HCT116 (cell line): ENCODE measurements around the gene SACM1L. TPM values are rescaled to one million over a fixed set of nuclear protein-coding genes. Genes with fewer than 3 reads are reported as not detected.

Experiments
- ATAC-seq: fragments of 200-7000 bp; cut with Tn5 transposase; 2 replicates; pipeline ENCODE4 v1.9.1; 2020; ENCODE audit warnings: mild to moderate bottlenecking, moderate library complexity
- BruUV-seq: library from RNA; stranded (reverse); fragments of 400-500 nt; replicated peaks from 2 replicates; lab custom pipeline; 2021; lab: Mats Ljungman, UMichigan
- CTCF ChIA-PET: fragments of 300-600 bp; sonication (Branson Sonifier 250); formaldehyde crosslinking; loops from one replicate; lab custom pipeline; 2021; ENCODE audit warnings: antibody characterized with exemption; lab: Charles Lee
- POLR2A ChIA-PET: fragments of 300-600, 350-600 bp; sonication (Branson Sonifier 250); formaldehyde crosslinking; loops from one replicate; lab custom pipeline; 2021; ENCODE audit warnings: antibody characterized with exemption; lab: Charles Lee
- RAD21 ChIA-PET, 2 experiments: fragments of 300-600 bp; sonication (Branson Sonifier 250); formaldehyde crosslinking; loops; one replicate each; lab custom pipeline; 2023; ENCODE audit warnings: low total read pairs in 2 of 2; ENCODE audit not compliant: uncharacterized antibody in 2 of 2, unreplicated experiment in 2 of 2, low non-redundant PET in 1 of 2; lab: Charles Lee
- DNase-seq: peaks from one replicate; pipeline ENCODE4 v3.0.0-alpha.2; 2010; ENCODE audit warnings: low read depth, low spot score
- H2AFZ ChIP-seq: fragments of 200-600 bp; shearing (Covaris generic), sonication (generic); 2 replicates; pipeline ENCODE4 v1.6.1; 2017; ENCODE audit warnings: low read depth, mixed run types, mixed read lengths, antibody characterized with exemption, low read length; ENCODE audit not compliant: poor library complexity, severe bottlenecking
- H3K27ac ChIP-seq: 2 replicates; pipeline ENCODE4 v1.5.1; 2012; ENCODE audit warnings: low read depth, low read length
- H3K27me3 ChIP-seq: fragments of 200-600 bp; sonication (generic); 2 replicates; pipeline ENCODE4 v1.6.1; 2016; ENCODE audit warnings: mixed run types, low read length, mixed read lengths; ENCODE audit not compliant: insufficient read depth
- H3K36me3 ChIP-seq, 2 experiments: fragments of 200-500 bp in 1 of 2; fragments of 200-600 bp in 1 of 2; sonication (Bioruptor generic) in 1 of 2; sonication (generic) in 1 of 2; 2 replicates each; pipeline versions ENCODE4 v1.5.1 to v1.6.1; 2014 to 2016; ENCODE audit warnings: low read length in 2 of 2, inconsistent platforms in 1 of 2, mixed read lengths in 1 of 2, mixed run types in 1 of 2; ENCODE audit not compliant: insufficient read depth in 2 of 2, control insufficient read depth in 1 of 2
- H3K4me1 ChIP-seq, 2 experiments: fragments of 200-600 bp in 1 of 2; sonication (generic) in 1 of 2; 2 replicates each; pipeline versions ENCODE4 v1.5.1 to v1.6.1; 2012 to 2017; ENCODE audit warnings: low read length in 2 of 2, inconsistent platforms in 1 of 2, mild to moderate bottlenecking in 1 of 2, mixed read lengths in 1 of 2, mixed run types in 1 of 2, moderate library complexity in 1 of 2; ENCODE audit not compliant: insufficient read depth in 2 of 2, control insufficient read depth in 1 of 2
- H3K4me2 ChIP-seq: fragments of 200-600 bp; sonication (generic); 2 replicates; pipeline ENCODE4 v1.6.1; 2017; ENCODE audit warnings: mixed run types, low read length, mixed read lengths
- H3K4me3 ChIP-seq, 2 experiments: fragments of 200-600 bp in 1 of 2; sonication (generic) in 1 of 2; replicated peaks in 1 of 2; 2 replicates each; pipeline ENCODE4 v1.5.1; 2011 to 2016; ENCODE audit warnings: low read length in 2 of 2, control low read depth in 1 of 2, low read depth in 1 of 2, mild to moderate bottlenecking in 1 of 2, mixed read lengths in 1 of 2, mixed run types in 1 of 2
- H3K79me2 ChIP-seq: fragments of 200-600 bp; sonication (generic); 2 replicates; pipeline ENCODE4 v1.6.1; 2017; ENCODE audit warnings: mild to moderate bottlenecking, mixed run types, low read length, moderate library complexity, mixed read lengths; ENCODE audit not compliant: insufficient read depth
- H3K9ac ChIP-seq: fragments of 200-600 bp; sonication (generic); 2 replicates; pipeline ENCODE4 v1.6.1; 2016; ENCODE audit warnings: low read length, mixed read lengths
- H3K9me2 ChIP-seq: fragments of 200-600 bp; sonication (generic), shearing (Covaris generic); 2 replicates; pipeline ENCODE4 v1.6.1; 2017; ENCODE audit warnings: mixed run types, mild to moderate bottlenecking, moderate library complexity; ENCODE audit not compliant: insufficient read depth
- H3K9me3 ChIP-seq, 2 experiments: fragments of 200-500 bp in 1 of 2; fragments of 200-600 bp in 1 of 2; sonication (Bioruptor generic) in 1 of 2; sonication (generic) in 1 of 2; 2 replicates each; pipeline ENCODE4 v1.6.1; 2014 to 2017; ENCODE audit warnings: low read length in 2 of 2, mixed read lengths in 2 of 2, inconsistent platforms in 1 of 2, low read depth in 1 of 2, mild to moderate bottlenecking in 1 of 2, mixed run types in 1 of 2, moderate library complexity in 1 of 2; ENCODE audit not compliant: control insufficient read depth in 1 of 2, insufficient read depth in 1 of 2
- H4K20me1 ChIP-seq: fragments of 200-600 bp; sonication (generic), shearing (Covaris generic); 2 replicates; pipeline ENCODE4 v1.6.1; 2017; ENCODE audit warnings: mixed run types, mild to moderate bottlenecking, moderate library complexity; ENCODE audit not compliant: insufficient read depth
- CBX3 ChIP-seq: IDR thresholded peaks from 2 replicates; pipeline ENCODE4 v1.6.1; 2012; ENCODE audit warnings: low read depth
- CTCF ChIP-seq, 3 experiments: fragments of 200-600 bp in 1 of 3; sonication (generic) in 1 of 3; IDR thresholded peaks in 2 of 3; conservative IDR thresholded peaks in 1 of 3; 2 replicates each; pipeline ENCODE4 v1.5.1; 2012 to 2017; ENCODE audit warnings: low read depth in 2 of 3, low read length in 2 of 3, antibody characterized with exemption in 1 of 3, borderline replicate concordance in 1 of 3, control low read depth in 1 of 3, mild to moderate bottlenecking in 1 of 3, mixed read lengths in 1 of 3, mixed run types in 1 of 3, moderate library complexity in 1 of 3; ENCODE audit not compliant: insufficient read depth in 1 of 3
- EGR1 ChIP-seq: IDR thresholded peaks from 2 replicates; pipeline ENCODE4 v1.6.1; 2012; ENCODE audit warnings: low read depth
- EZH2 ChIP-seq: fragments of 200-600 bp; sonication (generic); IDR thresholded peaks from 2 replicates; pipeline ENCODE4 v1.6.1; 2017; ENCODE audit warnings: antibody characterized with exemption, mixed run types
- FOSL1 ChIP-seq: IDR thresholded peaks from 2 replicates; pipeline ENCODE4 v1.6.1; 2012; ENCODE audit warnings: low read depth
- MAX ChIP-seq: IDR thresholded peaks from 2 replicates; pipeline ENCODE4 v1.6.1; 2012
- POLR2A ChIP-seq: IDR thresholded peaks from 2 replicates; pipeline ENCODE4 v1.7.0; 2011; ENCODE audit warnings: borderline replicate concordance; ENCODE audit not compliant: insufficient read depth, insufficient read length; ENCODE audit errors: extremely low read depth
- RAD21 ChIP-seq: IDR thresholded peaks from 2 replicates; pipeline ENCODE4 v1.6.1; 2012; ENCODE audit warnings: low read depth, mild to moderate bottlenecking
- REST ChIP-seq: IDR thresholded peaks from 2 replicates; pipeline ENCODE4 v1.6.1; 2012; ENCODE audit warnings: low read depth
- SP1 ChIP-seq: IDR thresholded peaks from 2 replicates; pipeline ENCODE4 v1.6.1; 2012; ENCODE audit warnings: low read depth
- SRF ChIP-seq: IDR thresholded peaks from 2 replicates; pipeline ENCODE4 v1.6.1; 2012; ENCODE audit warnings: low read depth
- TCF7L2 ChIP-seq: IDR thresholded peaks from 2 replicates; pipeline ENCODE4 v1.7.0; 2011; ENCODE audit warnings: borderline replicate concordance, inconsistent platforms; ENCODE audit not compliant: insufficient read depth, insufficient read length; ENCODE audit errors: extremely low read depth
- ZNF274 ChIP-seq: fragments of 200-500 bp; sonication (Bioruptor generic); IDR thresholded peaks from 2 replicates; pipeline ENCODE4 v1.6.1; 2014; ENCODE audit warnings: mild to moderate bottlenecking, low read depth, low read length, inconsistent platforms
- intact Hi-C: fragments of 100-400 bp; cut with micrococcal nuclease; formaldehyde crosslinking; loops from 2 replicates; pipeline ENCODE4 v1.10.0; 2022
- total RNA-seq: library from RNA; stranded (reverse); gene quantifications from one replicate; pipeline ENCODE4 v1.2.1, GENCODE V29; 2021; ENCODE audit not compliant: unreplicated experiment

Gene SACM1L
- total RNA-seq, 1 experiment from 2014 or later: 27.3 TPM

- Histone ChIP-seq H3K27ac (no peak overlapping the region), H4K20me1 (no peaks in the 10 kb centered on the region), H3K9me3 (no peaks in the 10 kb centered on the region), H3K4me2 (no peak overlapping the region), H3K36me3 (0 out of 4 replicates have a peak, but pooled peaks cover 0 to 4% of the 10 kb centered on the region in 2 experiments), H3K9me2 (no peaks in the 10 kb centered on the region), H2AFZ (no peak overlapping the region), H3K79me2 (no peaks in the 10 kb centered on the region), H3K4me1 (no peaks in the 10 kb centered on the region), H3K9ac (no peak overlapping the region), H3K4me3 (no peak overlapping the region), H3K27me3 (no peaks in the 10 kb centered on the region)
- BruUV-seq: no TSS peak
- ChIA-PET POLR2A (no interaction called here), CTCF (no interaction called here), RAD21 (no interaction called here)
- no peak for TF ChIP-seq RAD21
- TF ChIP-seq REST: no peak
- no peak for TF ChIP-seq CBX3
- TF ChIP-seq POLR2A: no peak
- TF ChIP-seq CTCF (IDR thresholded peaks at IDR 0.05 in 2 of 3, conservative IDR thresholded peaks at IDR 0.05 in 1 of 3; ENCODE audit: borderline replicate concordance in 1 of 3, insufficient read depth in 1 of 3, low read depth in 2 of 3, low read length in 2 of 3): no peak
- no peak for TF ChIP-seq ZNF274
- no peak for TF ChIP-seq FOSL1
- TF ChIP-seq MAX: no peak
- TF ChIP-seq EZH2: no peak
- no peak for TF ChIP-seq TCF7L2
- TF ChIP-seq EGR1: no peak
- no peak for TF ChIP-seq SRF
- no peak for TF ChIP-seq SP1
- ATAC-seq (peak; percentile 58), DNase-seq (no peak)
- intact Hi-C loops: no loop called here
These were observed 57.8 kb downstream of the SACM1L start for GRCh38 chr3:45746777-45747622.
